GM12872 (cell line): ENCODE data around the gene APC.

ENCODE experiments used
- TF ChIP-seq, protein P1 (sequence below): IDR thresholded peaks from 3 replicates; pipeline ENCODE4 v1.5.1; 2011; ENCODE audit warnings: low read depth, mild to moderate bottlenecking, low read length, moderate library complexity; ENCODE audit not compliant: insufficient read depth

Gene APC

DNA sequence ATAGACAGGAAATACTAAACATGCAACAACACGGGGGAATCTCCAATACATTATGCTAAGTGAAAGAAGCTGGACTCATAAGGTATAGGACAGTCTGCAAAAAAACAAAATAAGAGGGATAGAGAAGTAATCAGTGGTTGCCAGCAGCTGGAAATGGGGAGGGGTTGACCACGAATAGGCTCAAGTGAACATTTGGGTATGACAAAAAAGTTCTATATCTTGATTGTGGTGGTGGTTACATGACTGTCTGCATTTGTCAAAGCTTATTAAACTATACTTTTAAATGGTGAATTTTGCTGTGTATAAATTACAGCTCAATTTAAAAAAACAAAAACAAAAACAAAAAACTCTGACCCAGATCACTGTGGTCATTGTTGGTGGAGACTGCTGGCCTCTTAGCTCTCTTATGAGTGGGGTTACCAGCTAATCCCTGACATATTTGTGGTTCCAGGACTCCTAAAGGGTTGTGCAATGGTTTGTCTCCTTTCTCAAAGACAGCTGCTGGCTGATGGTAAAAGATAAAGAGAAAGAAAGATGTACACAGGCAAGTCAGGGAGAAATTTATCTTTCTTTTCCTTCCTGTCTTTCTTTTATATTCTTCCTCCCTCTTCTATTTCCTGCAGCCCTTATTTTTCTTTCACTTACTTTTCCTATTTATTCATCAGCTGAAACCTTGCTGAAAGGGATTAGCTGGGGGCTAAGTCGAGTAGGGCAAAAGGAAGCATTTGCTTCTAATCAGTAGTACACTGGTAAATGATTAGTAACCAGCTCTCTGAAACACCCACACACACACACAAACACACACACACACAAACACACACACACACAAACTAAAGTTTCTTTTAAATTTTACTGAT lies 42.6 kb upstream of the APC start:
- TF ChIP-seq, protein P1, sequence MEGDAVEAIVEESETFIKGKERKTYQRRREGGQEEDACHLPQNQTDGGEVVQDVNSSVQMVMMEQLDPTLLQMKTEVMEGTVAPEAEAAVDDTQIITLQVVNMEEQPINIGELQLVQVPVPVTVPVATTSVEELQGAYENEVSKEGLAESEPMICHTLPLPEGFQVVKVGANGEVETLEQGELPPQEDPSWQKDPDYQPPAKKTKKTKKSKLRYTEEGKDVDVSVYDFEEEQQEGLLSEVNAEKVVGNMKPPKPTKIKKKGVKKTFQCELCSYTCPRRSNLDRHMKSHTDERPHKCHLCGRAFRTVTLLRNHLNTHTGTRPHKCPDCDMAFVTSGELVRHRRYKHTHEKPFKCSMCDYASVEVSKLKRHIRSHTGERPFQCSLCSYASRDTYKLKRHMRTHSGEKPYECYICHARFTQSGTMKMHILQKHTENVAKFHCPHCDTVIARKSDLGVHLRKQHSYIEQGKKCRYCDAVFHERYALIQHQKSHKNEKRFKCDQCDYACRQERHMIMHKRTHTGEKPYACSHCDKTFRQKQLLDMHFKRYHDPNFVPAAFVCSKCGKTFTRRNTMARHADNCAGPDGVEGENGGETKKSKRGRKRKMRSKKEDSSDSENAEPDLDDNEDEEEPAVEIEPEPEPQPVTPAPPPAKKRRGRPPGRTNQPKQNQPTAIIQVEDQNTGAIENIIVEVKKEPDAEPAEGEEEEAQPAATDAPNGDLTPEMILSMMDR, result no peak

DNA sequence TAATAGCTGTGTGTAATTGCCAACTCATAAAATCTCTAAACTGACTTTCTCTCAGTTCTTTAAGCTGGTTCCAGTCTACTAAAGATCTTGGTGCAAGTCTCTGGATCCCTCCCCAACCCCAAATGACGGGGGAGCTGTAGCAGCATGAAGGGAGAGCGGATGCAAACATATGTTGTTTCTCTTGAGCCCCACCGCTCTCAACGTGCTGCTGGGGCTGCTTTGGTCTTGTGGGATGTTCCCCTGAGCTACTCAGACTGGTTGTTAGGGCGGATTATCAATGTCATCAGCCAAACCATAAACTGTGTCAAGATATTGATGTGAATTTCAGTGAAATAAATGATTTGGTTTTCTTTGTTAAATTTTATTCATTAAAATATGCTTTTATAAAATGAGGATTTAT lies 40.9 kb upstream of the APC start:
- TF ChIP-seq, protein P1, result no peak

DNA sequence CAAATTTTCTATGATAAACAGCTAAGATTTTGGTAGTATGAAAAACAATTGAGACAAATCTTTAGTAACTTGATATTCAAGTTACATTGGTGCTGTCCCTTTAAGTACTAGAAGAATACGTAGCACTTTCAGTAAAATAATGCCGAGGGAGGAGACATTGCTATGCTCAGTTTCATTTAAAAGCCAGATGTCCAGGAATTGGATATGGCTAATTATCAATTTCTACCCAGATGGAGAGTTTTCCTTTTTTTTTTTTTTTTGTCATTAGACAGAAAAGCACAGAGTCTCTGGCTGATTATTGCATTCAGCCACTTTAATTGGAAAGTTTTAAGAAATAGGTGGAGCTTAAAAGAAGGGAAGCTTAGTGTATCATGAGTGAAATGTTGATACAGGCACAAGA lies 40.4 kb upstream of the APC start:
- TF ChIP-seq, protein P1, result no peak

DNA sequence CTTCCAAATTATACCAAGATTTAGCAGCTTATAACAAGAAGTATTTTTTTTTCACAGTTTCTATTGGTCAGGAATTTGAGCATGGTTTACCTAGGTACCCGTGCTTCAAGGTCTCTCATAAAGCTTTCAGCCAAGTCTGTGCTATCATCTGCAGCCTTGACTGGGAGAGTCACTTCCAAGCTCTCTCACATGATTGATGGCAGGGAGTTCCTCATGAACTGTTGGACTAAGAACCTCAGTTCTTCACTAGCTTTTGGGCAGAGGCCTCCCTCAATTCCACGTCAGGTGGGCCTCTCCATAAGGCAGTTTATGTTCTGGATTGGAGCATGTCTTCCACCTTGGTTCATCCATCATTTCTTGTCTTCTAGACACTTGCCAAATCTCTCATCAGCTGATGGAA lies 39.9 kb upstream of the APC start:
- TF ChIP-seq, protein P1, result no peak

DNA sequence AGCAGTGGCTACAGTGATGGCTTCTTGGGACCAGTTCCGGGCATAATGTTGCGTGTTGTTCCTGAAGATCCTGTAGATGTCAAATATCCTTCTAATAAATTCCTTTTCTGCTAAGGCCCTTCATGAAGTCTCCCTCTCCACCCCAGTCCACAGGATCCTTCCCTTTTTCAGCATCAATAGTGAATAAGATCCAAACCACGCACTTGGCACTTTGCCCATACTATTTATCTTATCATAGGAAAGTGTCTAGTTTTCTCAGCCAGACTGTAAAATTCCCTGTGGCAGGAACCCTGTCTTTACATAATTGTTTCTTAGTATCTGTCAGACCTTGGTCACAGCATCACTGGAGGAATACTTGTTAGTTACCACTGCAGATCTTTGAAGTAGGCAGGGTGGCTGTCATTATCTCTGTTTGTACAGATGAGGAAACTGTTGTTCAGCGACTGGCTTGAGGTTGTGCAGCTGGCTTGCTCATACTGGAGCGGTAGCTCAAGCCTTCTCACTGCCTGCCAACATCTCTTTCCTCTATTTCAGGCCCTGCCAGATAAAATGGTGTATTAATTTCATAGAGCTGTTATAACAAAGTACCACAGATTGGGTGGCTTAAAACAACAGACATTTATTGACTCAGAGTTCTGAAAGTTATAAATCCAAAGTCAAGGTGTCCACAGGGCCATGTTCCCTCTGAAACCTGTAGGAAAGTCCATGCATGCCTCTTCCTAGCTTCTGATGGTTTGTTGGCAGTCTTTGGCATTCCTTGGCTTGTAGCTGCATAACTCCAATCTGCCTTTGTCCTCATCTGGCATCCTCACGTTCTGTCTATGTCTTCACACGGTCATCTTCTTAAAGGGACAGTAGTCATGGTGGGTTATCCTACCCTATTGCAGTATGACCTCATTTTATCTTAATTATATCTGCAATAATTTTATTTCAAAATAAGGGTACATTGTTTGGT lies 33.5 kb upstream of the APC start:
- TF ChIP-seq, protein P1, result no peak

DNA sequence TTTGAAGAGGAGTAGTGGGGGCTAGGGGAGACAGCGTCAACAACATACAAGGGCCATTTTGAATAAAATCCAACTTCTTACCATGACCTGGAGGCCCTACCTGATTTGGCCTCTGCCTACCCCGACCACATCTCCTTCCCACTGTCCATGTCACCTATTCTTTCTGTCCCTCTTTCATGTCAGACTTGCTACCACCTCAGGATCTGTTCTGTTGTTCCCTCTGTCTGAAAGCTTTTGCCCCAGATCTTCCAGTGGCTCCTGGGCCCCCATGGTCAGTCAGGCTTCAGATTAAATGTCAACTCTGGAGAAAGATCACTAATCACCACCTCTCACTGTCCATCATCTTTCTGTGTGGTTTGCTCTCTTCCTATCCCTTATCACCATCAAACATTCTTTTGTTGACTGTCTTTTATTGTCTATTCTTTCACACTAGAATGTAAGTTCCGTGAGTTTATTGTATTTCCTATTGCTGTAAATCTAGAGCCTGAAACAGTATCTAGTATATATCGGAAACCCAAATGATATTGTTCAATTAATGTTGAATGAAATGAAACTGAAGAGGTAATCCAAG lies 31.2 kb upstream of the APC start:
- TF ChIP-seq, protein P1, result no peak
